ENCODE results near the gene CCSAP.
"Not testable (repeated sequence)": the region's sequence is repeated elsewhere in the genome, so short reads cannot be mapped to it uniquely, and the experiment has no call there.

CCSAP gene

GRCh38 chr1:229296541-229296941 is 46.3 kb downstream of the CCSAP start:
- Histone ChIP-seq H3K9me3 (ENCODE audit: control insufficient read depth in 5 of 5, low read length in 5 of 5) (no peaks in the 10 kb centered on the region), H3K9ac (ENCODE audit: low read length in 5 of 5) (no peak overlapping the region), H3K36me3 (ENCODE audit: control insufficient read depth in 5 of 5, insufficient read depth in 5 of 5, low read length in 5 of 5) (peaks cover 21 to 58% (median 31%) of the 10 kb centered on the region in 5 donors), H3K27me3 (ENCODE audit: control insufficient read depth in 5 of 5, insufficient read depth in 4 of 5, low read length in 5 of 5) (no peaks in the 10 kb centered on the region), H3K4me3 (ENCODE audit: low read depth in 1 of 5, low read length in 5 of 5) (no peak overlapping the region), H3K4me1 (ENCODE audit: control insufficient read depth in 5 of 5, insufficient read depth in 5 of 5, low read length in 5 of 5) (no peaks in the 10 kb centered on the region), H3K27ac (ENCODE audit: low read depth, low read length) (no peak overlapping the region)

DNA sequence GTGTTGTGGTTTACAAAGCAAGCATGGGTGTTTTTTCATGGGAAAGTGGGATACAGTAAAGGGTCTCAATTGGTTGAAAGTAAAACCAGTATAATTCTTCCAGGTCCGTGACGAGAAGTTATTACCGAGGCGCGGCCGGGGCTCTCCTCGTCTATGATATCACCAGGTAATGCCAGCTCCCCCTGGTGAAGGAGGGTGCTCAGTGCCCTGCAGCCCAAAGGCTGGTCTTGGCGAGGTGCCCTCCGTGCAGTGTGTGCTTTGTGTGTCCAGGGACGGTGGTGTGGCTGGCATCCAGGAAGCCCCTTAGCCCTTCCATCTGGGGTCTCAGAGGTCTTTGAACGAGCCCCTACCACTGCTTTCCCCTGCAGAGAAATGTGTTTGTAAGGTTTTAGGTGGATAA is 47.1 kb downstream of the CCSAP start:
- no peaks in the 10 kb centered on the region for H3K27me3 ChIP-seq (ENCODE audit: control insufficient read depth in 5 of 5, insufficient read depth in 4 of 5, low read length in 5 of 5)
- no peak overlapping the region for H3K4me3 ChIP-seq (ENCODE audit: low read depth in 1 of 5, low read length in 5 of 5)
- H3K9me3 ChIP-seq (ENCODE audit: control insufficient read depth in 5 of 5, low read length in 5 of 5) = no peaks in the 10 kb centered on the region
- no peak overlapping the region for H3K9ac ChIP-seq (ENCODE audit: low read length in 5 of 5)
- H3K4me1 ChIP-seq (ENCODE audit: control insufficient read depth in 5 of 5, insufficient read depth in 5 of 5, low read length in 5 of 5) = no peaks in the 10 kb centered on the region
- no peak overlapping the region for H3K27ac ChIP-seq (ENCODE audit: low read depth, low read length)
- peaks cover 17 to 51% (median 30%) of the 10 kb centered on the region in 5 donors for H3K36me3 ChIP-seq (ENCODE audit: control insufficient read depth in 5 of 5, insufficient read depth in 5 of 5, low read length in 5 of 5)

DNA sequence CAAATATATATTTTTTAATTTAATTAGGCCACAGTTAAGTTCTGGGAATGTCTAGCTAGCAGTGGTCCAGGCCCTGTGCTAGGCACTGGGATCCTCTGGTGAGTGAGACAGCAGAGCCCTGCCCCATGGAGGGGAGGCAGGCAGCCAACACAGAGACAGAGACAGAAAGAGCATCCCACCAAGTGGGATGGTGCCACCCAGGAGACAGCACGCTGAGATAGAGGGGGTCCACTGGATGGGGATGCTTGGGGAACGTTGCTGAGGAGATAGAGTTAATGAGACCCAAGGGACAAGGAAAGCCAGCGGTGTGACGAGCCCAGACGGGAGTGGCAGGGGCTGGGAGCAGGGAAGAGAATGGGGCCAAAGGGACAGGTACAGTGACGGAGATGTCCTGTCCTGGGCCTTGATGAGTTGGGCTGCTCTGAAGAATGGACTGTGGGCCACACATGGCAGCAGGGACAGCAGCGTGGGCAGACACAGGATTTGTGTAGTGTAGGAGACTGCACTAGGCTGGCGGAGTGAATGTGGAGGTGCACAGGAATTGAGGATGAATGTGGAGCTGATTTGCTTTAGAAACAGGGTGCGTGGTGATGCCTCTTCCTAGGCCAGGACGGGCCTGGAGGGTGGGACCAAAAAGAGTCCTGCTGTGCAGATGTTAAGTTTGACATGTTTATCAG is 49.2 kb downstream of the CCSAP start:
- peaks cover 2 to 32% (median 18%) of the 10 kb centered on the region in 5 donors for H3K36me3 ChIP-seq (ENCODE audit: control insufficient read depth in 5 of 5, insufficient read depth in 5 of 5, low read length in 5 of 5)
- no peaks in the 10 kb centered on the region for H3K4me1 ChIP-seq (ENCODE audit: control insufficient read depth in 5 of 5, insufficient read depth in 5 of 5, low read length in 5 of 5)

GRCh38 chr1:229291686-229292085 is 51.2 kb downstream of the CCSAP start:
- not testable (repeated sequence) for H3K4me1 ChIP-seq (ENCODE audit: control insufficient read depth in 5 of 5, insufficient read depth in 5 of 5, low read length in 5 of 5); H3K27me3 ChIP-seq (ENCODE audit: control insufficient read depth in 5 of 5, insufficient read depth in 4 of 5, low read length in 5 of 5); H3K27ac ChIP-seq (ENCODE audit: low read depth, low read length); H3K4me3 ChIP-seq (ENCODE audit: low read depth in 1 of 5, low read length in 5 of 5); H3K9ac ChIP-seq (ENCODE audit: low read length in 5 of 5); H3K9me3 ChIP-seq (ENCODE audit: control insufficient read depth in 5 of 5, low read length in 5 of 5)
- peaks cover 2 to 18% (median 13%) of the 10 kb centered on the region in 5 donors for H3K36me3 ChIP-seq (ENCODE audit: control insufficient read depth in 5 of 5, insufficient read depth in 5 of 5, low read length in 5 of 5)

More for the DNA sequence above, 49.2 kb downstream of the CCSAP start:
- H3K9me3 ChIP-seq (ENCODE audit: control insufficient read depth in 5 of 5, low read length in 5 of 5) = no peaks in the 10 kb centered on the region
- no peaks in the 10 kb centered on the region for H3K27me3 ChIP-seq (ENCODE audit: control insufficient read depth in 5 of 5, insufficient read depth in 4 of 5, low read length in 5 of 5)
- H3K9ac ChIP-seq (ENCODE audit: low read length in 5 of 5) = no peak overlapping the region
- no peak overlapping the region for H3K27ac ChIP-seq (ENCODE audit: low read depth, low read length)
- no peak overlapping the region for H3K4me3 ChIP-seq (ENCODE audit: low read depth in 1 of 5, low read length in 5 of 5)

DNA sequence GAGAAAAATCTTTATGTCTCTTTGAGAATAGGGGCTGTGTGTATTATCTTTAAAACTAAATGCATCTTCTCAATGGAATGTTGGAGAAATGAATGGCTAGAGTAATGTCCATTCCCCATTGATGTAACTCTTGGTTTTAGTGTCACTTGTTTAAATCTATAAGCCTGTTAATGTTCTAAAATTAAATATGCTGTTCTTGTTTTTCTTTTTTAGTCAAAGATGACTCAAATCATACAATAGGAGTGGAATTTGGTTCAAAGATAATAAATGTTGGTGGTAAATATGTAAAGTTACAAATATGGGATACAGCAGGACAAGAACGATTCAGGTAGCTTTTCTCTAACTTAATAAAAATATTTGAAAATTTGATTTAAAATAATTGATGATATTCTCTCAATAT is 54.3 kb downstream of the CCSAP start:
- H3K9ac ChIP-seq (ENCODE audit: low read length in 5 of 5) = no peak overlapping the region
- no peaks in the 10 kb centered on the region for H3K27me3 ChIP-seq (ENCODE audit: control insufficient read depth in 5 of 5, insufficient read depth in 4 of 5, low read length in 5 of 5)
- peaks cover 2 to 13% (median 6%) of the 10 kb centered on the region in 5 donors for H3K36me3 ChIP-seq (ENCODE audit: control insufficient read depth in 5 of 5, insufficient read depth in 5 of 5, low read length in 5 of 5)
- no peak overlapping the region for H3K27ac ChIP-seq (ENCODE audit: low read depth, low read length)
- no peaks in the 10 kb centered on the region for H3K9me3 ChIP-seq (ENCODE audit: control insufficient read depth in 5 of 5, low read length in 5 of 5)
- H3K4me1 ChIP-seq (ENCODE audit: control insufficient read depth in 5 of 5, insufficient read depth in 5 of 5, low read length in 5 of 5) = peaks cover 0 to 1% (median 0%) of the 10 kb centered on the region in 5 donors
- H3K4me3 ChIP-seq (ENCODE audit: low read depth in 1 of 5, low read length in 5 of 5) = no peak overlapping the region

DNA sequence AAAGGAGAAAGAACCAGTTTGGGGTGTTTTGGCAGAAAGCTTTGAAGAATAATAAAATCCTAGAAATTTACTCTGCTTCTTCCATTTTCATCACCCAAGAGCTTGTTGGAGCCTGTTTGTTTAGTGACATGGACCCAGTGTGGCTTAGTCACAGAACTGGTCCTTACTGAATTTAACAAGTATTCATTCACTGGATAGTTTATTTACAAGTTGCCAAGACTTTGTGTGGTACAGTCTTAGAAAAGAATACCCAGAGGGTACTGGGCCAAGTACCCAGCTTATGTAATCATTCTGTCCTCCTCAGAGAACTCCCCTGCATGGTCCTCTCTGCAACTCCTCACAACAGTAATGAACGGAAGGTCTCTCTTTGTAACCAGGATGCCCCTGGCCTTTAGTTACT is 55.6 kb downstream of the CCSAP start:
- peaks cover 0 to 8% (median 3%) of the 10 kb centered on the region in 5 donors for H3K4me1 ChIP-seq (ENCODE audit: control insufficient read depth in 5 of 5, insufficient read depth in 5 of 5, low read length in 5 of 5)
- H3K36me3 ChIP-seq (ENCODE audit: control insufficient read depth in 5 of 5, insufficient read depth in 5 of 5, low read length in 5 of 5) = peaks cover 2 to 13% (median 2%) of the 10 kb centered on the region in 5 donors
- H3K27me3 ChIP-seq (ENCODE audit: control insufficient read depth in 5 of 5, insufficient read depth in 4 of 5, low read length in 5 of 5) = no peaks in the 10 kb centered on the region
- no peaks in the 10 kb centered on the region for H3K9me3 ChIP-seq (ENCODE audit: control insufficient read depth in 5 of 5, low read length in 5 of 5)
- H3K9ac ChIP-seq (ENCODE audit: low read length in 5 of 5) = no peak overlapping the region
- no peak overlapping the region for H3K4me3 ChIP-seq (ENCODE audit: low read depth in 1 of 5, low read length in 5 of 5)
- no peak overlapping the region for H3K27ac ChIP-seq (ENCODE audit: low read depth, low read length)

DNA sequence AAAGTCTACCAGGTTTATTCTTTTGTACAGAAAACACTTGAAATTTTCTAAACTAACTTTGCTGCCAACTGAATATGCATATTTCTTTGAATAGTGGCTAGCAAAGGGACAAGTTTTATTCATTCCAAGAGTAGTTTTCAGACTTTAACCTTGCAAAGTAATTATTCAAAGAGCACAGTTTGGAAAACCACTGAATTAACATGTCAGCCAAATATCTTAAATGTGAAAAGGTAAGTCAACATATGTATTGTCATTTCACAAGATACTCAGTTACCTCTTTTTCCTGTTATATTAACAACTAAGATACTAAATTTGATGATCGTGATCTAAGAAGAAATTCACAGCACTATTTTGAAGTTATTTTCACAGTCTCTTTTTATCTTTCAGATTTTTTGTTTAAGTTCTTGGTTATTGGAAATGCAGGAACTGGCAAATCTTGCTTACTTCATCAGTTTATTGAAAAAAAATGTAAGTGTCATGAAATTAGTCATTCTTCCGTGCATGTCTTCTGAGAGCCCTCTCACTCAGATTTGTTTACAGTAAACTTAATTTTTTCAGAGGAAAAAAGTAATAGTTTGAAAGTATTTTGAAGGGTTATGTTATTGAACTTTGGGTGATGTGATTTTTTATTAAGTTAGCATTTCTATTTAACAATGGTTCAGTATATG is 56.6 kb downstream of the CCSAP start:
- H3K27ac ChIP-seq (ENCODE audit: low read depth, low read length) = no peak overlapping the region
- no peaks in the 10 kb centered on the region for H3K27me3 ChIP-seq (ENCODE audit: control insufficient read depth in 5 of 5, insufficient read depth in 4 of 5, low read length in 5 of 5)

GRCh38 chr1:229285440-229285839 is 57.4 kb downstream of the CCSAP start:
- no peaks in the 10 kb centered on the region for H3K27me3 ChIP-seq (ENCODE audit: control insufficient read depth in 5 of 5, insufficient read depth in 4 of 5, low read length in 5 of 5)
- no peak overlapping the region for H3K4me3 ChIP-seq (ENCODE audit: low read depth in 1 of 5, low read length in 5 of 5)
- peaks cover 2 to 6% (median 2%) of the 10 kb centered on the region in 5 donors for H3K36me3 ChIP-seq (ENCODE audit: control insufficient read depth in 5 of 5, insufficient read depth in 5 of 5, low read length in 5 of 5)
- H3K27ac ChIP-seq (ENCODE audit: low read depth, low read length) = no peak overlapping the region
- H3K9ac ChIP-seq (ENCODE audit: low read length in 5 of 5) = no peak overlapping the region
- peaks cover 0 to 13% (median 3%) of the 10 kb centered on the region in 5 donors for H3K4me1 ChIP-seq (ENCODE audit: control insufficient read depth in 5 of 5, insufficient read depth in 5 of 5, low read length in 5 of 5)
- H3K9me3 ChIP-seq (ENCODE audit: control insufficient read depth in 5 of 5, low read length in 5 of 5) = no peaks in the 10 kb centered on the region

More for the DNA sequence above, 56.6 kb downstream of the CCSAP start:
- H3K9me3 ChIP-seq (ENCODE audit: control insufficient read depth in 5 of 5, low read length in 5 of 5) = no peaks in the 10 kb centered on the region
- H3K36me3 ChIP-seq (ENCODE audit: control insufficient read depth in 5 of 5, insufficient read depth in 5 of 5, low read length in 5 of 5) = peaks cover 2 to 13% (median 2%) of the 10 kb centered on the region in 5 donors
- H3K4me3 ChIP-seq (ENCODE audit: low read depth in 1 of 5, low read length in 5 of 5) = no peak overlapping the region
- H3K4me1 ChIP-seq (ENCODE audit: control insufficient read depth in 5 of 5, insufficient read depth in 5 of 5, low read length in 5 of 5) = peaks cover 0 to 8% (median 3%) of the 10 kb centered on the region in 5 donors
- no peak overlapping the region for H3K9ac ChIP-seq (ENCODE audit: low read length in 5 of 5)

GRCh38 chr1:229284887-229285286 is 58.0 kb downstream of the CCSAP start:
- H3K27ac ChIP-seq (ENCODE audit: low read depth, low read length) = no peak overlapping the region
- H3K4me1 ChIP-seq (ENCODE audit: control insufficient read depth in 5 of 5, insufficient read depth in 5 of 5, low read length in 5 of 5) = peaks cover 0 to 15% (median 3%) of the 10 kb centered on the region in 5 donors
- no peaks in the 10 kb centered on the region for H3K27me3 ChIP-seq (ENCODE audit: control insufficient read depth in 5 of 5, insufficient read depth in 4 of 5, low read length in 5 of 5)
- H3K9me3 ChIP-seq (ENCODE audit: control insufficient read depth in 5 of 5, low read length in 5 of 5) = no peaks in the 10 kb centered on the region
- H3K9ac ChIP-seq (ENCODE audit: low read length in 5 of 5) = no peak overlapping the region
- no peak overlapping the region for H3K4me3 ChIP-seq (ENCODE audit: low read depth in 1 of 5, low read length in 5 of 5)
- H3K36me3 ChIP-seq (ENCODE audit: control insufficient read depth in 5 of 5, insufficient read depth in 5 of 5, low read length in 5 of 5) = peaks cover 0 to 6% (median 2%) of the 10 kb centered on the region in 5 donors

DNA sequence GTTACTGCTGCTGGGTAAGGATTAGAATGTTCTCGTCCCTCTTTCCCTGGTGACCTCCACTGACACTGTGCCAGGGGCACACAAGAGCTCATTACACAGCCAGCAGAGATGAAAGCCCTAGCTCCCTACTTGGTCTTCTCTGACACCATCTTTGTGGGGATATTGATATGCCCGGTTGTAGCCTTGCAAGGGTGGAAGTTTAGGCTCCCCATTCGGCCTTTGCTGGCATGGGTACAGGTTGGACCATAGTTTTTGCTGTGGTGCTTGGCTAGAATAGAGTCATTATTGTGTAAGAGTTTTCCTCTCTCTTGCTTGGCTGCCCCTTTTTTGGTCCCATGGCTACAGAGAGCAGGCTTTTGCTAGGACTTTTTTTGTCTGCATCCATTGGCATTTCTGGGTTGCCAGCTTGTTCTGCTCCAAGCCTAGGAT is 59.6 kb downstream of the CCSAP start:
- Histone ChIP-seq H3K27me3 (ENCODE audit: control insufficient read depth in 5 of 5, insufficient read depth in 4 of 5, low read length in 5 of 5) (no peaks in the 10 kb centered on the region), H3K4me1 (ENCODE audit: control insufficient read depth in 5 of 5, insufficient read depth in 5 of 5, low read length in 5 of 5) (peaks cover 0 to 23% (median 3%) of the 10 kb centered on the region in 5 donors)

More for the DNA sequence above, 59.6 kb downstream of the CCSAP start:
- Histone ChIP-seq H3K27ac (ENCODE audit: low read depth, low read length) (no peak overlapping the region), H3K36me3 (ENCODE audit: control insufficient read depth in 5 of 5, insufficient read depth in 5 of 5, low read length in 5 of 5) (no peaks in the 10 kb centered on the region), H3K4me3 (ENCODE audit: low read depth in 1 of 5, low read length in 5 of 5) (no peak overlapping the region), H3K9me3 (ENCODE audit: control insufficient read depth in 5 of 5, low read length in 5 of 5) (no peaks in the 10 kb centered on the region), H3K9ac (ENCODE audit: low read length in 5 of 5) (no peak overlapping the region)
